Eye (tissue), 1 donor: ENCODE data around the gene ABI1.
"Not testable (repeated sequence)": the region's sequence is repeated elsewhere in the genome, so short reads cannot be mapped to it uniquely, and the experiment has no call there.

Experiments
- DNase-seq: peaks from one replicate; pipeline ENCODE4 v3.0.0-alpha.2; 2015

ABI1 gene

GRCh38 chr10:26804418-26805393 lies 56.1 kb downstream of the ABI1 start:
- no peak for DNase-seq

DNA sequence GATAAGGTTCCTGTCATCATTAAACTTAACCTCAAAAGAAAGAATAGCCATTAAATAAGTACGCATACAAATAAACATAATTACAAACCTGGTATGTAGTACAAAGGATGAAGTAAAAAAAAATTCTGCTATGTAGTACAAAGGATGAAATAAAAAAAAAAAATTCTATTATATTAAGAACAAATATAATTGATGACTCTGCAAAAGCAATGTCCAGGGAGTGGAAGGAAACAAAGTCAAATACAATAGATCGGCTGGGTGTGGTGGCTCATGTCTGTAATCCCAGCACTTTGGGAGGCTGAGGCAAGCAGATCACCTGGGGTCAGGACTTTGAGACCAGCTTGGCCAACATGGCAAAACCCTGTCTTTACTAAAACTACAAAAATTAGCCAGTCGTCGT lies 56.9 kb downstream of the ABI1 start:
- DNase-seq = no peak

- DNase-seq = no peak
Observed at GRCh38 chr10:26802527-26802926, 58.2 kb downstream of the ABI1 start.

- DNase-seq = no peak
Observed at GRCh38 chr10:26801831-26802230, 58.9 kb downstream of the ABI1 start.

- DNase-seq = no peak
Observed at GRCh38 chr10:26801274-26801673, 59.5 kb downstream of the ABI1 start.

DNA sequence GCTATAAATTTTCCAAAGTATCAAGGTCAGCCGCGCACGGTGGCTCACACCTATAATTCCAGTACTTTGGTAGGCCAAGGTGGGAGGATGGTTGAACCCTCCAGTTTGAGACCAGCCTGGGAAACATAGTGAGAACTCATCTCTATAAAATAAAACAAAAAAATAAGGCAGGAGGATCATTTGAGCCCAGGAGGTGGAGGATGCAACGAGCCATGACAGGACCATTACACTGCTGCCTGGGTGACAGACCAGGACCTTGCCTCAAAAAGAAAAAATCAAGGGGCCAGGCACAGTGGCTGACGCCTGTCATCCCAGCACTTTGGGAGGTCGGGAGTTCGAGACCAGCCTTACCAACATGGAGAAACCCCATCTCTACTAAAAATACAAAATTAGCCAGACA lies 60.3 kb downstream of the ABI1 start:
- DNase-seq = no peak

DNA sequence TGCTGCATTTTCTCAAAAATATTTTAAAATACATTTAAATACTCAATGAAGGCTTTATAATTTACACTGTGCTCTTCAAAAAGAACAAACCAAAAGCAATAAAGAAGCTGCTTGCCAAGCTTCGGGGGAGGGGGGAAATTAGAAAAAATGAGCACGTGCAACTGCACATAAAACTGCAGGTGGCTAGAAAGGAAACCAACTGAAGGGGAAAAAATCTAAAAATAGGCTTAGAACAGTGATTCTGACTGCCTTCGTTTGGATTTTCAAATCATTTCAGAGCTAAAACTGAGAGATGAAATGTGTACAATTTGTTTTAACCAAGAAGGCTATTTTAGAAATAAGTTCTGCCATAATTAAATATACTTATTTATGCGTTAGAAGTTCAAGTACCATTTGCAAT lies 61.4 kb downstream of the ABI1 start:
- peak; percentile 8 for DNase-seq

- DNase-seq = no peak
Observed at GRCh38 chr10:26798298-26798697, 62.5 kb downstream of the ABI1 start.

GRCh38 chr10:26797340-26797739 lies 63.4 kb downstream of the ABI1 start:
- no peak for DNase-seq

- no peak for DNase-seq
Observed at GRCh38 chr10:26792758-26793495, 67.8 kb downstream of the ABI1 start.

GRCh38 chr10:26790221-26790995 lies 70.3 kb downstream of the ABI1 start:
- no peak for DNase-seq

DNA sequence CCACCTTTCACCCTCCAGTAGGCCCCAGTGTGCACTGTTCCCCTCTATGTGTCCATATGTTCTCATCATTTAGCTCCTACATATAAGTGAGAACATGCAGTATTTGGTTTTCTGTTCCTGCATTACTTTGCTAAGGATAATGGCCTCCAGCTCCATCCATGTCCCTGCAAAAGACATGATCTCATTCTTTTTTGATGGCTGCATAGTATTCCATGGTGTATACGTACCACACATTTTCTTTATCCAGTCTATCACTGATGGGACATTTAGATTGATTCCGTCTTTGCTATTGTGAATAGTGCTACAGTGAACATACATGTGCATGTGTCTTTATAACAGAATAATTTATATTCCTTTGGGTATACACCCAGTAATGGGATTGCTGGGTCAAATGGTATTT lies 71.0 kb downstream of the ABI1 start:
- DNase-seq = not testable (repeated sequence)

- no peak for DNase-seq
Observed at GRCh38 chr10:26787362-26787761, 73.4 kb downstream of the ABI1 start.

DNA sequence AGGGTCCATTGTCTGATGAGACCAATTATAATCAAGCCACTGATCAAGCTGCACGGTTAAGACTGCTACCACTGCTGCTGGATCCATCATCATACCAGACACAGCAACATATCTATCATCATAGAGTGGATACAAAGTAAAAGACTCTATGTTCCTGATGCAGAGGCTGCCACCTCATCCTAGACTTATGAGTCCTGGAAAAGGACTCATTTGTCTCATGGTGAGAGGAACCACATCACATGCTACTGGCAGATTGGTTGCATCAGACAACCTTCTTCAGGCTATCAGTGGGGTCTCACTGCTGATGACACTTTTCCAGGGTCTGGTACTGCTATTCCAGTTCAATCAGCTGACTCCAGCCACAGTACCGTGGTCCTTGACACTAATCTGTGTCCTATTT lies 79.0 kb downstream of the ABI1 start:
- no peak for DNase-seq

DNA sequence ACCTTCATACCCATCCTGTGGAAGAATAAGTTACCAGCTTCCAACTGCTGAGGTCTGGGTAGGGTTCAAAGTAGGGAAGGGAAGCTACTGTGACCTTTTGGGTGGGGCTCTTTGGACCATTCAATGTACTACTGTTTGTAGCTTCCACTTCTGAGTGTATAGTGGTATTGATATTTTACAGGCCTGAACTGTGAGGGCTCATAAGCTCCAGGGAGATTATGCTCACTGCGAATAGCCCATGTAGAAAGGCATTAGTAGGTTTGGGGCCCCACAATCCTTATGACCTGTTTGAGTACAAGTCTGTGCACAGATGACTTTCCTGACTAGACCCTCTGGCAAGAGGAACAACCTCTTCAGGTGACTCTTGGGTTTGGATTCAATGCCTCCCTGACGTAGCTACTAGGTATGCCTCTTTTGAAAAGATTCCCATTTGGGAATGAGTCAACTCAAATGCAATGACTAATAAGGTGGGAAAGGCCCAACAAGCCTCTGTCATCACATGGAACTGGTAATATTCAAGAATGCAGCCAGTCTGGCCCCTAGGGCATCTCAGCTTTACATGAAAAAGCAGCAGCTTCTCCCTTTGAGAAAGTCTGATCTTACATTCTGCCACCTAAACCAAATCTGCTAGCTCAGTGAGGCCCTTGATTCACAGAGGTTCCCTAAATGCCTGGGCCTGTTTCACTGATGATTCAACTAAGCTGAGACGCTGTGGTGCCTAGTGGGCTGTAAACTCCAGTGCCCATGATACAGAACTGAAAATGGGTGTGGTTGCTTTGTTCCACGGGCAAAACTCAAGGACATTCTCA lies 79.8 kb downstream of the ABI1 start:
- peak; percentile 12 for DNase-seq

- DNase-seq = no peak
Observed at GRCh38 chr10:26780106-26780792, 80.5 kb downstream of the ABI1 start.

- no peak for DNase-seq
Observed at GRCh38 chr10:26779176-26779860, 81.4 kb downstream of the ABI1 start.

- no peak for DNase-seq
Observed at GRCh38 chr10:26777686-26778085, 83.1 kb downstream of the ABI1 start.

DNA sequence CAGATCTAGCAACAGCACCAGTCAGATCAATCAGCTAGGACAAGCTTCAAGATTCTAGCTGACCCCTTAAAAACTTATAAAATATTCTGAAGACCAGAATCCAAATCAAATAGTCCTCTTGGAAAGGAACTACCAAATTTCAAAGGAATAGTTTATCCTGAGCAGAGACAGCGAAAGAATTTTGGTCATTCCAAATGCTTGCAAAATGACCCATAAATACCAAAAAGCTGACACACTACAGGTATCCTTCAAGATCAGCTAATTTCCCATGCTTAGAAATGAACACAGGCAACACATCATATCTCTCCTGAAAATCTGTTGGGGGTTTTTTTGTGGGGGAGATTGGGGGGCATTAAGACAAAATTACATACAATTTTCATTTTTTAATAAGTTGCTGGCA lies 84.5 kb downstream of the ABI1 start:
- DNase-seq = no peak

GRCh38 chr10:26773633-26774032 lies 87.1 kb downstream of the ABI1 start:
- DNase-seq = no peak

DNA sequence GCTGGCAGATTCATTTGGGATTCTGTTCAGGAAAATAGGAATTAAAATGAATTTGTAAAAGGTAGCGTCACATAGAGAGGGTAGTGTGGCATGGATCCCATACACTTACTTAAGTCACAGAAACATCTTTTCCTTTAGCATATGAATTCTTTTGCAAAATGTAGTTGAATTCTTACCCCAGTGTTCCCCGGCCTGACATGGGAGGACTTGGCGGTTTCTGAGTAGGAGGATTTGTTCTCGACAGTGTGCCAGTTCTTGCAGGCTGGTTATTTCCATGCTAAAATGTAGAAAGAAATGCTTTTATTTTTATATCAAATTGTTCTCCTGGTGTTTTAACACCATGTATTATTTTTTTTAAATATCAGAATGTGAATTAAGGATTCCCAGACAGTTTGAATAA lies 90.7 kb downstream of the ABI1 start:
- DNase-seq = no peak
